ENCODE results near the gene CNTNAP2. TPM values are rescaled to one million over a fixed set of nuclear protein-coding genes. Genes with fewer than 3 reads are reported as not detected.

The CNTNAP2 gene
- total RNA-seq, 1 experiment from 2014 or later: 64.5 TPM

DNA sequence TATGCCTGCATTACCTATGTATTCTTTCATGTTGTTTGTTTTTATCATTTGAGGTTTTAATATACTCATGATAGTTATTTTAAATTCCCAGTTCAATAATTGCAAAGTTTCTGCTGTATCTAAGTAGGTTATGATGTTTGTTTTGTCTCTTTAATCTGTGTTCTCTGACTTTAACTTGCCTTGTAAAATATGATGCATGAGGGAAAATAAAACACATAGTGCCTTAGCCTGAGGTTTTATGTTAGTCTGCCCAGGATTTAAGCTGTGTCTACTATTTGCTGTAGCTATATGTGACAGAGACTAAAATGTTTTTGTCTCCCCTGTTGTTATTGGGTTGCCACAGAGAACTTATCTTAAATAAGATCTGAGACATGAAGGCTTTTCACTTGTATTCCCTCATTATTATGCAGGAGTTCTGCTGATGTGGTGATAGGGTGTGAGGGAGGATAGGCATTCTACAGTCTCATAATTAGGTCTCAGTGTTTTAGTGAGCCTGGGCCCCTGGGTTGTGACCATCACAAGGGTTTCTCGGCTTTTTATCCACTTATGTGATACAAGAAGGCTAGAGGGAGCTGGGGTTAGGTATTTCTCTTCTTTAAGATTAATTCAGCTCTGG lies 582.5 kb downstream of the CNTNAP2 start:
- no peak overlapping the region for H3K4ac ChIP-seq (ENCODE audit: low read depth, low read length)
- no peak overlapping the region for H4K8ac ChIP-seq (replicated peaks; ENCODE audit: insufficient read length, low read depth, low read length)
- no peaks in the 10 kb centered on the region for H3K23me2 ChIP-seq (ENCODE audit: insufficient read length, low read depth, low read length, poor library complexity, severe bottlenecking)
- no peaks in the 10 kb centered on the region for H3K4me1 ChIP-seq (ENCODE audit: insufficient read depth, low read length)
- no peak overlapping the region for H3K27ac ChIP-seq (ENCODE audit: insufficient read length, low read depth, low read length)
- H3K9me3 ChIP-seq (ENCODE audit: control insufficient read depth, low read depth, low read length): no peaks in the 10 kb centered on the region
- no peak overlapping the region for H2BK15ac ChIP-seq (ENCODE audit: low read depth, low read length)
- H3K18ac ChIP-seq (ENCODE audit: insufficient read length, low read depth, low read length): no peak overlapping the region
- H2BK12ac ChIP-seq (ENCODE audit: insufficient read length, low read depth, low read length): no peak overlapping the region
- H3K9ac ChIP-seq (ENCODE audit: extremely low read depth, insufficient read length, low read length): no peak overlapping the region
- Mint-ChIP-seq H3K27ac (no peak overlapping the region), H3K9me3 (no peaks in the 10 kb centered on the region), H3K4me1 (no peaks in the 10 kb centered on the region), H3K36me3 (ENCODE audit: insufficient read depth in 1 of 3, low read depth in 3 of 3) (no peaks in the 10 kb centered on the region), H3K27me3 (ENCODE audit: low read depth) (no peaks in the 10 kb centered on the region), H3K4me3 (no peak overlapping the region)
- no peak overlapping the region for H2BK20ac ChIP-seq (ENCODE audit: low read depth, low read length, poor library complexity, severe bottlenecking)
- no peak overlapping the region for H4K5ac ChIP-seq (ENCODE audit: insufficient read length, low read depth, low read length)
- no peak for TF ChIP-seq CTCF (conservative IDR thresholded peaks at IDR 0.05)
- DNase-seq: no peak
- no peaks in the 10 kb centered on the region for H3K79me2 ChIP-seq (ENCODE audit: insufficient read depth, low read length)
- H2AFZ ChIP-seq (ENCODE audit: low read length): no peak overlapping the region
- H2AK5ac ChIP-seq (ENCODE audit: insufficient read length, low read length): no peak overlapping the region
- no CpG with 5 or more reads among the region's 1 CpG for WGBS (ENCODE audit: extremely low coverage, insufficient read length, low lambda C conversion rate)
- H3K4me2 ChIP-seq (ENCODE audit: insufficient read depth, insufficient read length, low read length): no peak overlapping the region
- no peak overlapping the region for H2BK120ac ChIP-seq (ENCODE audit: low read depth, low read length, poor library complexity, severe bottlenecking)
- no peak overlapping the region for H3T11ph ChIP-seq (ENCODE audit: low read length)
- no peak overlapping the region for H2BK5ac ChIP-seq (ENCODE audit: insufficient read length, low read length)
- H3K27me3 ChIP-seq (ENCODE audit: insufficient read depth, low read length): no peaks in the 10 kb centered on the region
- H4K20me1 ChIP-seq (ENCODE audit: control insufficient read depth, insufficient read depth, insufficient read length): no peaks in the 10 kb centered on the region
- no peaks in the 10 kb centered on the region for H3K79me1 ChIP-seq (ENCODE audit: insufficient read depth, low read depth, low read length, poor library complexity, severe bottlenecking)
- no peak overlapping the region for H4K91ac ChIP-seq (ENCODE audit: insufficient read length, low read depth, low read length)
- H3K56ac ChIP-seq (ENCODE audit: insufficient read length, low read depth, low read length): no peak overlapping the region
- H3K23ac ChIP-seq (ENCODE audit: insufficient read length, low read depth, low read length): no peak overlapping the region
- H3K14ac ChIP-seq (ENCODE audit: insufficient read depth, low read length): no peak overlapping the region
